ENCODE measurements around the gene PRKAR2B. TPM values are rescaled to one million over a fixed set of nuclear protein-coding genes. Genes with fewer than 3 reads are reported as not detected.

PRKAR2B gene
- total and polyA plus RNA-seq, 2 of the 4 experiments (the other 2 are of a cell fraction), result 3.0 to 3.1 TPM

DNA sequence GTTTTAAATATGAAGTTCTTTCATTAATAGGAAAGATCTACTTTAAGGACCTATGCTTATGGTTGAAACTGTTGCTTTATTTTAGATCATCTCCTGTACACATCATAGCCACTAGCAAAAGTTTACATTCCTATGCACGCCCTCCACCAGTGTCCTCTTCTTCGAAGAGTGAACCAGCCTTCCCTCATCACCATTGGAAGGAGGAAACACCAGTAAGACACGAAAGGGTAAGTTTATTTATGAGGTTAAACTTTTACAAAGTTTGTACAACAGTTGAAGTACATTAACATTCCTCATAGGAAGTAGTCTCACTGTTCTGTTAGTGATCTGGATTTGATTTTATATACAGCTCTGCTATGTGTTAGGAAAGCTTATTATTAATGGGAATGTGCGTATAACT lies 141.2 kb downstream of the PRKAR2B start:
- dilution Hi-C loops (cut with HindIII; ENCODE audit: low sequenced_read_pairs, unreplicated experiment), result no loop called here
- ChIA-PET CTCF (interaction anchor here (0.6 kb wide), 1 partner anchor 124 kb away, joined by 3 read pairs; no protein-coding TSS in a partner anchor), POLR2A (ENCODE audit: unreplicated experiment) (interaction anchor here (0.6 kb wide), 1 partner anchor 10 kb away, joined by 5 read pairs; no protein-coding TSS in a partner anchor)
- Histone ChIP-seq H3K27me3 (ENCODE audit: control insufficient read depth, insufficient read depth, low read length) (no peaks in the 10 kb centered on the region), H3K14ac (replicated peaks; ENCODE audit: low read depth, low read length) (no peak overlapping the region), H2AK9ac (replicated peaks; ENCODE audit: low read depth, low read length, poor library complexity) (no peak overlapping the region), H3K23ac (ENCODE audit: low read depth, low read length) (no peak overlapping the region), H3K4me3 (ENCODE audit: insufficient read depth, low read depth, low read length) (no peak overlapping the region), H3K27ac (ENCODE audit: insufficient read depth, low read length) (no peak overlapping the region), H3K9me1 (ENCODE audit: insufficient read depth, low read length) (peaks cover 8% of the 10 kb centered on the region), H3K9ac (ENCODE audit: low read depth, low read length) (no peak overlapping the region), H4K8ac (ENCODE audit: low read depth in 2 of 2, low read length in 2 of 2) (no peak overlapping the region), H2AFZ (replicated peaks; ENCODE audit: low read length, poor library complexity) (no peak overlapping the region), H3K79me1 (ENCODE audit: low read depth in 1 of 2, low read length in 2 of 2) (peaks cover 13 to 25% of the 10 kb centered on the region in 2 experiments), H3K4me1 (ENCODE audit: control insufficient read depth, insufficient read depth, low read length) (peaks cover 10% of the 10 kb centered on the region), H3K4me2 (ENCODE audit: low read depth, low read length) (0 out of 2 replicates have a peak overlapping the region, but pooled peaks have one; percentile 3), H2BK15ac (ENCODE audit: low read depth, low read length) (no peak overlapping the region), H2BK120ac (ENCODE audit: low read depth, low read length) (no peak overlapping the region), H4K20me1 (ENCODE audit: insufficient read depth, low read length) (peaks cover 1% of the 10 kb centered on the region; the same call in 1 of the 2 replicates), H3K9me3 (ENCODE audit: control insufficient read depth, insufficient read depth, low read length) (no peaks in the 10 kb centered on the region), H2AK5ac (ENCODE audit: low read depth, low read length) (no peak overlapping the region), H3K18ac (ENCODE audit: low read depth, low read length) (no peak overlapping the region), H2BK20ac (ENCODE audit: low read depth, low read length) (no peak overlapping the region), H3K4ac (ENCODE audit: low read depth, low read length) (no peak overlapping the region), H4K5ac (ENCODE audit: low read depth, low read length) (no peak overlapping the region), H4K91ac (ENCODE audit: insufficient read depth, low read depth, low read length) (no peak overlapping the region), H3K36me3 (ENCODE audit: control insufficient read depth, insufficient read depth, low read length) (peaks cover 24% of the 10 kb centered on the region), H2BK5ac (ENCODE audit: low read depth, low read length, poor library complexity, severe bottlenecking) (peak overlapping the region; percentile 71), H3K56ac (ENCODE audit: extremely low read depth, insufficient read depth, low read length) (no peak overlapping the region)
- intact Hi-C loops (cut with micrococcal nuclease), result no loop called here
- TF ChIP-seq CHD1 (IDR thresholded peaks at IDR 0.05; ENCODE audit: low read depth, low read length) (no peak), MAZ (IDR thresholded peaks at IDR 0.05; ENCODE audit: borderline replicate concordance, low read depth, low read length) (no peak)
- TF ChIP-seq, protein P1, sequence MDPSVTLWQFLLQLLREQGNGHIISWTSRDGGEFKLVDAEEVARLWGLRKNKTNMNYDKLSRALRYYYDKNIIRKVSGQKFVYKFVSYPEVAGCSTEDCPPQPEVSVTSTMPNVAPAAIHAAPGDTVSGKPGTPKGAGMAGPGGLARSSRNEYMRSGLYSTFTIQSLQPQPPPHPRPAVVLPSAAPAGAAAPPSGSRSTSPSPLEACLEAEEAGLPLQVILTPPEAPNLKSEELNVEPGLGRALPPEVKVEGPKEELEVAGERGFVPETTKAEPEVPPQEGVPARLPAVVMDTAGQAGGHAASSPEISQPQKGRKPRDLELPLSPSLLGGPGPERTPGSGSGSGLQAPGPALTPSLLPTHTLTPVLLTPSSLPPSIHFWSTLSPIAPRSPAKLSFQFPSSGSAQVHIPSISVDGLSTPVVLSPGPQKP (IDR thresholded peaks at IDR 0.05; ENCODE audit: borderline replicate concordance, low read depth, low read length), result no peak
- in situ Hi-C loops (cut with MboI; ENCODE audit: low sequenced_read_pairs), result no loop called here
- peak; percentile 98 for ATAC-seq (ENCODE audit: low read depth)
- no CpG with 5 or more reads among the region's 4 CpGs for WGBS, 2 experiments (ENCODE audit: extremely low coverage in 2 of 2, insufficient read length in 1 of 2)
- DNase-seq, result peak; percentile 69
- BruUV-seq (replicated peaks), result no TSS peak

Data from IMR-90 (cell line).